ENCODE data around the gene STXBP2.

DNA sequence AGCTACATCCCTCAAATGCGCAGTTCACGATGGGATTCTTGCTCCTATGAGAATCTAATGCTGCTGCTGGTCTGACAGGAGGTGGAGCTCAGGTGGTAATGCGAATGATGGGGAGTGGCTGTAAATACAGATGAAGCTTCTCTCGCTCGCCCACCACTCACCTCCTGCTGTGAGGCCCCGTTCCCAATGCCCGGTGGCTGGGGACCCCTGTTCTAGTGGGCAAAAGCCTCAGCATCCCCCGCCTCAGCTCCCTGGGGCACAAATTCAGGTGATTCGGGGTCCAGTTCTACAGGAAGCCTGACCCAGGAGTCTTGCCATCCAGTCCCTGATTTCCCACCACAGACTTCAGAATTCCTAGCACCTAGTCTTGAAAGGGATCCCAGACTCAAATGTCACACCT, 35.6 kb downstream of the STXBP2 start:
- TF ChIP-seq, protein P1, sequence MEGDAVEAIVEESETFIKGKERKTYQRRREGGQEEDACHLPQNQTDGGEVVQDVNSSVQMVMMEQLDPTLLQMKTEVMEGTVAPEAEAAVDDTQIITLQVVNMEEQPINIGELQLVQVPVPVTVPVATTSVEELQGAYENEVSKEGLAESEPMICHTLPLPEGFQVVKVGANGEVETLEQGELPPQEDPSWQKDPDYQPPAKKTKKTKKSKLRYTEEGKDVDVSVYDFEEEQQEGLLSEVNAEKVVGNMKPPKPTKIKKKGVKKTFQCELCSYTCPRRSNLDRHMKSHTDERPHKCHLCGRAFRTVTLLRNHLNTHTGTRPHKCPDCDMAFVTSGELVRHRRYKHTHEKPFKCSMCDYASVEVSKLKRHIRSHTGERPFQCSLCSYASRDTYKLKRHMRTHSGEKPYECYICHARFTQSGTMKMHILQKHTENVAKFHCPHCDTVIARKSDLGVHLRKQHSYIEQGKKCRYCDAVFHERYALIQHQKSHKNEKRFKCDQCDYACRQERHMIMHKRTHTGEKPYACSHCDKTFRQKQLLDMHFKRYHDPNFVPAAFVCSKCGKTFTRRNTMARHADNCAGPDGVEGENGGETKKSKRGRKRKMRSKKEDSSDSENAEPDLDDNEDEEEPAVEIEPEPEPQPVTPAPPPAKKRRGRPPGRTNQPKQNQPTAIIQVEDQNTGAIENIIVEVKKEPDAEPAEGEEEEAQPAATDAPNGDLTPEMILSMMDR (IDR thresholded peaks at IDR 0.05): no peak
- no peak for TF ChIP-seq POLR2A (IDR thresholded peaks at IDR 0.05)
